ENCODE results near the gene POSTN. TPM values are rescaled to one million over a fixed set of nuclear protein-coding genes. Genes with fewer than 3 reads are reported as not detected.

Gene POSTN
- total and polyA plus RNA-seq, 2 of the 8 experiments (the other 6 are each of a cell fraction or from before 2014, with no cell fraction given), result 0.30 to 0.74 TPM

DNA sequence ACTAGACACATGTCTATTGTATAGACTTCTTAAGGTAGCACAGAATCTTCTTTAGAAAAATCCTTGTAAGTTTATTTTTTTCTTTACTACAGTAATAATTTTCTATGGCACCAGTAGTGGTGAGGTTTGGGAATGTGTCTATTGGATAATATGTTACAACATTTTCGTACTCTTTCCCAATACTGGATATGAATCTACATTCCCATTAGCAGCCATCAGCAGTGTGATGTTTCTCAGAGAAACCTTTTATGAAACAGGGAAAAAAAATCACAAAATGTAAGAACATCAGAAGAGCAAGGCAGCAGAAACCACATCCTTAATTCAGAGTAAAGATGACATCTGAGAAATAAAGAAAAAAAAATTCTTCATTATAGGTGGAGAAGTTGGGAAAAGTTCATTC is 83.3 kb downstream of the POSTN start:
- no peaks in the 10 kb centered on the region for H3K4me1 ChIP-seq (replicated peaks in 1 of 4; ENCODE audit: control insufficient read depth in 3 of 4, insufficient read depth in 4 of 4, low read length in 3 of 4)
- H2BK120ac ChIP-seq (replicated peaks; ENCODE audit: low read depth, low read length), result no peak overlapping the region
- no peaks in the 10 kb centered on the region for H4K20me1 ChIP-seq (replicated peaks in 1 of 2; ENCODE audit: control insufficient read depth in 1 of 2, insufficient read depth in 2 of 2, low read length in 2 of 2)
- no peak overlapping the region for H2BK12ac ChIP-seq (ENCODE audit: low read depth, low read length)
- H2AK5ac ChIP-seq (ENCODE audit: low read depth, low read length), result no peak overlapping the region
- no peak overlapping the region for H3K23ac ChIP-seq (ENCODE audit: insufficient read length)
- no peak overlapping the region for H4K91ac ChIP-seq (replicated peaks; ENCODE audit: insufficient read length, low read length)
- H3K56ac ChIP-seq (replicated peaks; ENCODE audit: insufficient read length, low read depth, low read length), result no peak overlapping the region
- no peaks in the 10 kb centered on the region for H3K27me3 ChIP-seq (replicated peaks in 1 of 4; ENCODE audit: control insufficient read depth in 3 of 4, extremely low read depth in 1 of 4, insufficient read depth in 3 of 4, low read length in 3 of 4)
- H3K4me3 ChIP-seq (ENCODE audit: extremely low read depth in 1 of 4, insufficient read depth in 2 of 4, low read depth in 3 of 4, low read length in 4 of 4), result no peak overlapping the region
- no peak overlapping the region for H3K18ac ChIP-seq (ENCODE audit: extremely low read depth, low read length)
- CTCF ChIA-PET (ENCODE audit: partially characterized antibody), result no interaction called here
- H3K79me2 ChIP-seq (ENCODE audit: control insufficient read depth in 1 of 2, insufficient read depth in 2 of 2, low read length in 2 of 2), result no peaks in the 10 kb centered on the region
- POLR2A ChIA-PET (ENCODE audit: partially characterized antibody), result no interaction called here
- no peak overlapping the region for H3K27ac ChIP-seq (ENCODE audit: low read depth, low read length)
- no peak overlapping the region for H3K14ac ChIP-seq (ENCODE audit: insufficient read length)
- H3K4ac ChIP-seq (replicated peaks; ENCODE audit: insufficient read length, low read depth, low read length), result no peak overlapping the region
- H3K9ac ChIP-seq (replicated peaks in 1 of 4; ENCODE audit: extremely low read depth in 1 of 4, low read depth in 3 of 4, low read length in 3 of 4), result no peak overlapping the region
- 96% methylated on average over 1 of the region's 1 CpG; no CpG with 5 or more reads in 1 of the 2 experiments for WGBS, 2 experiments (ENCODE audit: extremely low coverage in 1 of 2, insufficient coverage in 1 of 2, insufficient read length in 1 of 2, insufficient replicate concordance in 2 of 2, low coverage in 1 of 2, low lambda C conversion rate in 2 of 2, missing lambda C conversion rate in 1 of 2)
- H2AFZ ChIP-seq (ENCODE audit: low read length), result no peak overlapping the region
- H2BK5ac ChIP-seq (ENCODE audit: low read depth, low read length), result no peak overlapping the region
- DNase-seq (ENCODE audit: low read depth in 1 of 2, low spot score in 2 of 2) (no peak), FAIRE-seq (no peak)
- no peak overlapping the region for H2BK15ac ChIP-seq (ENCODE audit: low read length)
- no peak overlapping the region for H4K8ac ChIP-seq (ENCODE audit: extremely low read depth, insufficient read depth, low read length)
- H3K23me2 ChIP-seq (ENCODE audit: low read depth, low read length), result no peaks in the 10 kb centered on the region
- no peak for TF ChIP-seq RBBP5 (IDR thresholded peaks at IDR 0.05; ENCODE audit: borderline replicate concordance, low read depth, low read length)
- TF ChIP-seq MAFK (IDR thresholded peaks at IDR 0.05; ENCODE audit: low read depth, low read length), result no peak
- no peak for TF ChIP-seq SAP30 (IDR thresholded peaks at IDR 0.05; ENCODE audit: insufficient read depth, insufficient replicate concordance, low read length)
- no peak for TF ChIP-seq NANOG (IDR thresholded peaks at IDR 0.05; ENCODE audit: insufficient read depth, low read depth, low read length, poor library complexity, severe bottlenecking)
- no peak for TF ChIP-seq SP1 (IDR thresholded peaks at IDR 0.05; ENCODE audit: low read depth, low read length)
- TF ChIP-seq USF2 (IDR thresholded peaks at IDR 0.05; ENCODE audit: low read length), result no peak
- TF ChIP-seq POLR2A (IDR thresholded peaks at IDR 0.05; ENCODE audit: control extremely low read depth in 1 of 2, low read depth in 2 of 2, low read length in 2 of 2), result no peak
- TF ChIP-seq JUND (IDR thresholded peaks at IDR 0.05; ENCODE audit: low read length), result no peak
- TF ChIP-seq RXRA (IDR thresholded peaks at IDR 0.05; ENCODE audit: insufficient read depth, low read depth, low read length), result no peak
- no peak for TF ChIP-seq EGR1 (IDR thresholded peaks at IDR 0.05; ENCODE audit: borderline replicate concordance, low read depth, low read length)
- TF ChIP-seq SIX5 (IDR thresholded peaks at IDR 0.05; ENCODE audit: low read depth, low read length), result no peak
- no peak for TF ChIP-seq POLR2AphosphoS5 (IDR thresholded peaks at IDR 0.05; ENCODE audit: low read depth, low read length)
- TF ChIP-seq GABPA (IDR thresholded peaks at IDR 0.05; ENCODE audit: borderline replicate concordance, insufficient read depth, low read length), result no peak
- no peak for TF ChIP-seq TAF1 (IDR thresholded peaks at IDR 0.05; ENCODE audit: low read depth, low read length)
- no peak for TF ChIP-seq SIRT6 (IDR thresholded peaks at IDR 0.05; ENCODE audit: low read length)
- no peaks in the 10 kb centered on the region for H3K36me3 ChIP-seq (ENCODE audit: control insufficient read depth in 2 of 4, insufficient read depth in 4 of 4, low read length in 3 of 4)
- H3K4me2 ChIP-seq (ENCODE audit: insufficient read depth in 1 of 2, low read depth in 2 of 2, low read length in 2 of 2), result no peak overlapping the region
- H3K9me3 ChIP-seq (ENCODE audit: insufficient read depth in 2 of 2, low read depth in 1 of 2, low read length in 1 of 2), result no peaks in the 10 kb centered on the region
- no peaks in the 10 kb centered on the region for H3K79me1 ChIP-seq (ENCODE audit: low read depth, low read length)
- H2BK20ac ChIP-seq (ENCODE audit: low read length), result no peak overlapping the region
- no peak overlapping the region for H4K5ac ChIP-seq (ENCODE audit: insufficient read length, low read depth, low read length)

Data from H1 (cell line).